HG03460 (cell line): ENCODE results near the gene SIDT1.

ENCODE experiments used
- ATAC-seq: cut with Tn5 transposase; IDR thresholded peaks from one replicate; pipeline ENCODE4 v1.9.1; 2021; ENCODE audit not compliant: unreplicated experiment

Gene SIDT1

DNA sequence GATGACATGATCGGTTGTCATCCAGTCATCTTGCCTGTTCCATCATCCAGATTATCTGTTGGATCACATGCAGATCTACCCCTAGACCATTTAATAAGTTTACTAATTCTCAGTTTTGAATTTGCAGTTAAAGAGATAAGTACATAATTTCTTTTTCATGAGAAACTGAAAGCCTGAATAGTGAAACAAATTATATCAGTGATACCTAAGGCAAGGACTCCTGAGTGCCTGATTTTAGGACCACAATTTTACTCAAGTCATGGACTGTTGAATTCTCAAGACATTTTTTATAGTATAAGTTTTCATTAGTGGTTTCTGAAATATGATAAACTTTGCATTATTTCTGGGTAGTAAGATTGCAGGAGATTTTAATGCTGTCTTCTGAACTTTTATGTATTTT is 13.2 kb downstream of the SIDT1 start:
- no peak for ATAC-seq

GRCh38 chr3:113546414-113546893 is 14.1 kb downstream of the SIDT1 start:
- peak; percentile 90 for ATAC-seq

DNA sequence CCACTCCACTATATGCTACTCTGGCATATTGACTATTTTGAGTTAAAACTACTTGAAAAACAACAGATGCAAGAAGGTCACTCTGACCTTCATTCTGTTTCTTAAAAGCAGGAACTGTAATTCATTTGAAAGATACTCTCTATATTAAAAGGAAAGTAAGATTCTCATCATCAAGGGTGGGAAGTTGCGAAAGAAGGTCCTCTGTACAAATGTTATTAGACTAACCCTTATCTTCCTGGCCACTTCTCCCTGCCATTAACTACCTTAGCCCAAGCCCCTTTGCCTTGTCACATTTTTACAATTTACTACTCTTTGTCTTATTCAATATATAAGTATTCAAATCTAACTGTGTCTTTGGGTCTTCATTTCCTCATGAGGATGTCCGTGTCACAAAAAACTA is 16.1 kb downstream of the SIDT1 start:
- no peak for ATAC-seq

GRCh38 chr3:113551820-113552219 is 19.5 kb downstream of the SIDT1 start:
- no peak for ATAC-seq

DNA sequence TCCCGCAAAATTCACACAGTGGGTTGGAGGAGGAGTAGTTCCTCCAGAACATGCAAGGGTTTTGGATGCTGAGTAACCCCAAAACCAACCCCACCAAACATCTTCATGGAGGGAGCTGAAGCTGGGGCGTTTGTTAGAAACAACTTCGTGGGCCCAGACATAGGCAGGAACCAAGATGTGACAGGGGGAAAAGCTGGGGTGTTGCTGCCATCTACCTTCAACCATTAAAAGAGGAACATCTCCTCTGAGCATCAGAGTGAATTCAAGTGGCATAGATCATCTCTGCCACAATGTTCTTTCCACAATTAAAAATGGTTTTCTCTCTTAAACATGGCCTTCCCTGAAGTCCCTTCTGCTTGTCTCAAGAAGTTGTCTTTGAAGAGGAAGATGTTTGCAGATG is 20.5 kb downstream of the SIDT1 start:
- peak; percentile 61 for ATAC-seq

GRCh38 chr3:113555138-113555537 is 22.8 kb downstream of the SIDT1 start:
- ATAC-seq = no peak

DNA sequence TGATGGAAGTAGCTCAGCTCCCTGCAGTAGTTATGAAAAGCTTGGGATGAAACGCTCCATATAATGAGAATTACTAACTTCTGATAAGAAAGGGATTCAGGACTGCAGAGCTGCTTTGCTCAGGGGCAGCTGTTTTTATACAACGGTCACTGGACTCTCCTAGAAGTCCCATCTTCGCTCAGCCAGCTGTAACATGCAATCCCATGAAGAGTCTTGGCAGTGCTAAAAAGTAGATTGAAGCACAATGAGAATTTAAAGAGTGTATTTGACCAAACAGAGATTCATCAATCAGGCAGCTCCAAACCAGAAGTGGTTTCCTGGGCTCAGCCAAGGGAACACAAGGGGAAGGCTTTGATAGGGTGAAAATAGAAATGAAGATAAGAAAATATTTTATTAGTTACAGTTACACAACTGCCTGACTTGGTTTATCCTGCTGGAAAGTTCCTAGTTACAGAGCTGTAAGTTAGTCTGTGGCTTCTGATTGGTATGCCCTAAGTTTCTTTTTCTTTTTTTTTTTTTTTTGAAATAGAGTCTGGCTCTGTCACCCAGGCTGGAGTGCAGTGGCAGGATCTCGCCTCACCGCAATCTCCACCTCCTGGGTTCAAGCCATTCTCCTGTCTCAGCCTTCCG is 24.1 kb downstream of the SIDT1 start:
- no peak for ATAC-seq

DNA sequence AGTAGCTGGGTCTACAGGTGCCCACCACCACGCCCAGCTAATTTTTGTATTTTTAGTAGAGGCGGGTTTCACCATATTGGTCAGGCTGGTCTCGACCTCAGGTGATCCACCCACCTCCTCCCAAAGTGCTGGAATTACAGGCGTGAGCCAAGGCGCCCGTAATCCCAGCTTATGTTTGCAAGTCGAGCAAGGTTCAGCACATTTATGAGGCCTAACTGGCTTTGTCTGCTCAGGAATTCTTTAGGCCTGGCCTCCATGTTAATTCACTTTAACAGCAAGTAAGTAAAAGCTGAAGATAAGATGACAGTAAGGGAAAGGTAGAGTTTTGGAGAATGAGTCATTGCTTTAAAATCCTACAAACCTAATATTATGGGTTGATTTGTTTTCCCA is 24.6 kb downstream of the SIDT1 start:
- ATAC-seq = no peak

- no peak for ATAC-seq
These were observed 25.0 kb downstream of the SIDT1 start for GRCh38 chr3:113557374-113557773.

DNA sequence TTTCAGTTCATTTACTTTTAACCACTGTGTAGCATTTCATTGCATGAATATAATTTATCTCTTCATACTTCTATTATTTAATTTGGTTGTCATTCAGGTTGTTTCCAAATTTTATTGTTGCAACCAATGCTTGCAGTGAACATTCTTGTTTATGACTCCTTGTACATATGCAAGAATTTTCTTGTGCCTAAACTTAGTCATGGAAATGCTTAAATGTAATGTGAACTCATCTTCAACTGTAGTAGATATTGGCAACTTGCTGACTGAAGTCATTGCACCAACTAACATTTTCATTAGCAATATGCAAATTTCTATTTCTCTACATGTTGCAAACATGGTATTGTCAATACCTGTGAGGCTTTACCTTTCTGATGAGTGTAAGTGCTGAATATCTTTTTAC is 26.7 kb downstream of the SIDT1 start:
- no peak for ATAC-seq

GRCh38 chr3:113560271-113560670 is 27.9 kb downstream of the SIDT1 start:
- no peak for ATAC-seq

GRCh38 chr3:113560831-113561623 is 28.7 kb downstream of the SIDT1 start:
- no peak for ATAC-seq

DNA sequence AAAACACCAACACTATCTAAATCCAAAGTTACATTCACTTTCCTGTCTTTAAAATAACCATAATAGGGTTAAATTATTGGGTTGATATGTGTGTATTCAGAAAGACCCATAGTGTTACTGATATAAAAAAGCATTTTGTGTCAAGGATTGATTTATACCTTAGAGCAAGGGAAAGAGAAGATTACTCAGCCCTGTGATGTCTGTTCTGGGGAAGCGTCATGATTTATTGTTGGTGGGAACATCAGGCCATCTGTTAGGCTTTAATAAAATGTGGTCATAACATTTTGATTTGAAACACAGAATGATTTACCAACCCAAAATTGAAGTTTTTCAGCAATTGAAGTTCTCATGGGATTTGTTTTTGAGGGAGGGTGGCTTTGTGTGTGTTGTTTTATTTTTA is 33.2 kb downstream of the SIDT1 start:
- ATAC-seq = no peak

GRCh38 chr3:113570158-113570557 is 37.8 kb downstream of the SIDT1 start:
- no peak for ATAC-seq

GRCh38 chr3:113571360-113571759 is 39.0 kb downstream of the SIDT1 start:
- no peak for ATAC-seq

DNA sequence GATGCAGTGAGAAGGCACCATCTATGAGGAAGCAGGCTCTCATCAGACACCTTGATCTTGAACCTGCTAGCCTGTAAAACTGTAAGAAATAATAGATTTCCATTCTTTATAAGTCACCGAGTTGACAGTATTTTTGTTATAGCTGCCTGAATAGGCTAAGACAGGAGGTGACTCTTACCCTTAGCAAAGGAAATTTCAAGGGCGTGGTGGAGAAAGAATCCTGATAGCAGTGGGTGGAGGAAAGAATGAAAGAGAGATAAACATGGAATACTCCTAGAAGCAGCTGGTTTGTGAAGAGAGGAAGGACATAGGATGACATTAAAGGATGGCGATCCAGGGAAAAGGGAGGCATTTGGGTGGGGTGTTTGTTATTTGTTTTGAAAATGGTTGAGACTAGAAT is 41.4 kb downstream of the SIDT1 start:
- ATAC-seq = no peak

DNA sequence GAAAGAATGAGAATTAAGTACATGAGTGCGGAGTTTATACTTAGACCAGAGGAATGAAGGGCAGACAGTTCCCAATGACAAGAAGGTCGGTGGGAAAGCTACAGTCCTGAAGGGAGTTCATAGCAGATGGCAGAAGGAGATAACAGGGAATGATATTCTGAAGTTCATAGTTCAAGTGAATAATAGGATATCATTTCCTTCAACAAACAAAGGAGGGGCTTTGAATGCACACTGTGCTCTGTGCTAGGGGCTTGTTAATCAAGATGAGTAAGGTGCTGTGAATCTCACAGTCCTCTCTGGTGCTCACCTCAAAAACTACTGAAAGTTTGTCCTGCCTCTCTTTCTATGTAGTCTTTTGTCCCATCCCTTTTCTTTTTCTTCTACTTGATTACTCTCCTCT is 41.9 kb downstream of the SIDT1 start:
- ATAC-seq = no peak

GRCh38 chr3:113575206-113575605 is 42.9 kb downstream of the SIDT1 start:
- no peak for ATAC-seq

GRCh38 chr3:113585228-113585627 is 52.9 kb downstream of the SIDT1 start:
- ATAC-seq = no peak

DNA sequence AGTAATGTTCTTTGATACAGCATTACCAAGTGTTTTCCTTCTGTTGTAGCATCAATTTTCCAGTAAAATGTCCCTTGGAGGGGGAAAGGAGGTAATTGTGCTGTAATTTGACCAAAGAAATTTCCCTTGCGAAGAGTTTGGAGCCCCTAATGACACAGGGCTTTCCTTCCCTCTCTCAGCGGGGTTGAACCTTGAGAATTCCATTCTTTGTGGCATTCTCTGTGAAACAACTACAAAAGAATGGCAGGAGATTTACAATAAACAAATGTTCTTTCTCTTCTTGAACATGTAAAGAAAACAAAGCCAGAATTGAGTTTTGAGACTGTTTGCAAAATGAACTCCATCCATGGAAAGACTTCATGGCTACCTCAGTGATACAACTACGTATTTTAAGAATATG is 53.4 kb downstream of the SIDT1 start:
- no peak for ATAC-seq

- no peak for ATAC-seq
These were observed 56.5 kb downstream of the SIDT1 start for GRCh38 chr3:113588806-113589205.

DNA sequence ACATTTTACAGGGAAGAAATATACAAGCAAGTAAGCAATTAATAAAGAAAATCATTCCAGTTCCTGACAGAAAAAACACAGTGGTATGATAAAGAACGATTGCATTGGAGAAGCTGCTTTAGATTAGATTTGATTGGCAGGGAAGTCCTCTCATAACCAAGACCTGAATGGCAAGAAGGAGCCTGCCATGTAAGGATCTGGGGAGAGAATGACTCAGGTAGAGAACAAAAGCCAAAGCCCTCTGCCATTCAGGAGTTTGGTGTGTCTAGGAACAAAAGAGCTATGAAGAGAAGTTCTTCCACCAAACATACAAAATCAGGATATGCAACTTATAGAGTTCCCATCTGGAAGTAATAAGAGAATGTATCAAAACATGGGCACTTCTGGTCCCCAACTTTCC is 57.6 kb downstream of the SIDT1 start:
- ATAC-seq = no peak

DNA sequence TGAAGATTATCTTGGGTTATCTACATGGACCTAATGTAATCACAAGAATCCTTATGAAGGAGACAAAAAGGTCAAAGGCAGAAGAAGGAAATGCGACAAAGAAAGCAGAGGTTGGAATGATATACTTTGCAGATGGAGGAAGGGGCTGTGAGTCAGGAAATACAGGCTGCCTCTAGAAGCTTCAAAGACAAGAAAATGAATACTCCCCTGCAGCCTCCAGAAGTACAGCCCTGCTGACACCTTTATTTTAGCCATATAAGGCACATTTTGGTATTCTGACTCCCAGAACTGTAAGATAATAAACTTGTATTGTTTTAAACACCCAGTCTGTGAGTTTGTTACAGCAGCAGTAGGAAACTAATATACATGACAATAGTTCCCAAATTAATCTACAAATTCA is 58.6 kb downstream of the SIDT1 start:
- ATAC-seq = no peak
